Liver (tissue), 9 donors: ENCODE results near the gene IGFALS. TPM values are rescaled to one million over a fixed set of nuclear protein-coding genes. Genes with fewer than 3 reads are reported as not detected.

ENCODE experiments used
- DNase-seq: peaks from one replicate; pipeline ENCODE4 v3.0.0-alpha.2; 2017; ENCODE audit warnings: low spot score
- H3K27ac ChIP-seq, 2 donors: one replicate each; pipeline ENCODE4 v1.7.0; 2013; ENCODE audit warnings: inconsistent platforms in 2 of 2, low read length in 2 of 2, control low read depth in 1 of 2, low read depth in 1 of 2, mild to moderate bottlenecking in 1 of 2
- H3K27me3 ChIP-seq, 4 donors: one replicate each; pipeline versions ENCODE4 v1.6.1 to v1.7.0; 2013; ENCODE audit warnings: low read length in 3 of 4, inconsistent platforms in 1 of 4, mild to moderate bottlenecking in 1 of 4, moderate library complexity in 1 of 4; ENCODE audit not compliant: control insufficient read depth in 4 of 4, insufficient read depth in 4 of 4
- H3K36me3 ChIP-seq, 4 donors: one replicate each; pipeline versions ENCODE4 v1.6.1 to v1.7.0; 2013; ENCODE audit warnings: low read length in 3 of 4, mild to moderate bottlenecking in 3 of 4, low read depth in 1 of 4, moderate library complexity in 1 of 4; ENCODE audit not compliant: control insufficient read depth in 4 of 4, insufficient read depth in 3 of 4
- H3K4me1 ChIP-seq, 4 donors: one replicate each; pipeline versions ENCODE4 v1.6.1 to v1.7.0; 2013; ENCODE audit warnings: low read length in 3 of 4, mild to moderate bottlenecking in 3 of 4, moderate library complexity in 1 of 4; ENCODE audit not compliant: control insufficient read depth in 4 of 4, insufficient read depth in 4 of 4
- H3K4me3 ChIP-seq, 3 donors: one replicate each; pipeline versions ENCODE4 v1.6.1 to v1.7.0; 2013; ENCODE audit warnings: low read length in 3 of 3, control low read depth in 1 of 3, low read depth in 1 of 3, mild to moderate bottlenecking in 1 of 3
- H3K9ac ChIP-seq, 2 donors: one replicate each; pipeline ENCODE4 v1.7.0; 2013; ENCODE audit warnings: low read length in 2 of 2, mild to moderate bottlenecking in 2 of 2, moderate library complexity in 2 of 2, control low read depth in 1 of 2, low read depth in 1 of 2
- H3K9me3 ChIP-seq, 4 donors: one replicate each; pipeline versions ENCODE4 v1.6.1 to v1.7.0; 2013; ENCODE audit warnings: low read length in 3 of 4; ENCODE audit not compliant: control insufficient read depth in 4 of 4
- ATF3 ChIP-seq: IDR thresholded peaks from 2 replicates; pipeline ENCODE4 v1.6.1; 2016; ENCODE audit warnings: antibody characterized with exemption
- CTCF ChIP-seq: fragments of 150-350 bp; IDR thresholded peaks from 2 replicates; pipeline ENCODE4 v1.5.1; 2017; ENCODE audit warnings: improper control_type of control experiment, low read depth, low read length; ENCODE audit not compliant: missing input control
- EGR1 ChIP-seq, 2 donors: IDR thresholded peaks; 2 replicates each; pipeline ENCODE4 v1.6.1; 2016 to 2018; ENCODE audit warnings: antibody characterized with exemption in 2 of 2, low read depth in 2 of 2
- FOXA1 ChIP-seq: IDR thresholded peaks from 2 replicates; pipeline ENCODE4 v1.6.1; 2016; ENCODE audit warnings: antibody characterized with exemption
- FOXA2 ChIP-seq: IDR thresholded peaks from 2 replicates; pipeline ENCODE4 v1.6.1; 2016; ENCODE audit warnings: antibody characterized with exemption
- GABPA ChIP-seq, 2 donors: IDR thresholded peaks in 1 of 2; conservative IDR thresholded peaks in 1 of 2; 2 replicates each; pipeline ENCODE4 v1.6.1; 2016; ENCODE audit warnings: antibody characterized with exemption in 2 of 2, mild to moderate bottlenecking in 1 of 2, moderate library complexity in 1 of 2
- HNF4A ChIP-seq, 2 donors: conservative IDR thresholded peaks; 2 replicates each; pipeline ENCODE4 v1.6.1; 2016; ENCODE audit warnings: antibody characterized with exemption in 2 of 2, mild to moderate bottlenecking in 2 of 2
- HNF4G ChIP-seq: IDR thresholded peaks from 2 replicates; pipeline ENCODE4 v1.6.1; 2016; ENCODE audit warnings: antibody characterized with exemption
- JUND ChIP-seq, 2 donors: IDR thresholded peaks; 2 replicates each; pipeline ENCODE4 v1.6.1; 2016; ENCODE audit warnings: antibody characterized with exemption in 2 of 2
- NR2F2 ChIP-seq: IDR thresholded peaks from 2 replicates; pipeline ENCODE4 v1.6.1; 2016; ENCODE audit warnings: antibody characterized with exemption
- RAD21 ChIP-seq, 2 donors: IDR thresholded peaks; 2 replicates each; pipeline ENCODE4 v1.6.1; 2016; ENCODE audit warnings: antibody characterized with exemption in 2 of 2, mild to moderate bottlenecking in 2 of 2
- RXRA ChIP-seq, 2 donors: IDR thresholded peaks; 2 replicates each; pipeline ENCODE4 v1.6.1; 2017 to 2018; ENCODE audit warnings: antibody characterized with exemption in 2 of 2, mild to moderate bottlenecking in 1 of 2
- SP1 ChIP-seq: IDR thresholded peaks from 2 replicates; pipeline ENCODE4 v1.6.1; 2018; ENCODE audit warnings: antibody characterized with exemption, mild to moderate bottlenecking
- TAF1 ChIP-seq: conservative IDR thresholded peaks from 2 replicates; pipeline ENCODE4 v1.6.1; 2016; ENCODE audit warnings: antibody characterized with exemption, mild to moderate bottlenecking
- YY1 ChIP-seq: IDR thresholded peaks from 2 replicates; pipeline ENCODE4 v1.6.1; 2016; ENCODE audit warnings: antibody characterized with exemption, mild to moderate bottlenecking
- WGBS: extraction: QIAGEN DNeasy Blood & Tissue Kit; methylation state at CpG from one replicate; pipeline ENCODE4 v1.1.7; 2013; 5-methylcytosine and 5-hydroxymethylcytosine counted together
- polyA plus RNA-seq, 2 donors: library from polyadenylated mRNA; stranded (reverse) in 1 of 2; unstranded in 1 of 2; fragments of 200-250 nt in 1 of 2; fragments of >200 nt in 1 of 2; fragmentation: Nextera tagmentation in 1 of 2; extraction: Ambion mirVana in 1 of 2; gene quantifications; one replicate each; pipeline versions ENCODE4 v1.2.1 to v1.2.3, GENCODE V29; 2013 to 2015
- total RNA-seq, 2 donors: library from RNA; depleted of rRNA; stranded (reverse); fragments of >200 nt; gene quantifications; one replicate each; pipeline ENCODE4 v1.2.3, GENCODE V29; 2014
- TF ChIP-seq, protein P1 (sequence below): IDR thresholded peaks from 2 replicates; pipeline ENCODE4 v1.6.1; 2016; ENCODE audit warnings: antibody characterized with exemption, mild to moderate bottlenecking
- TF ChIP-seq, protein P2 (sequence below): IDR thresholded peaks from 2 replicates; pipeline ENCODE4 v1.6.1; 2016; ENCODE audit warnings: antibody characterized with exemption
- TF ChIP-seq, protein P3 (sequence below): IDR thresholded peaks from 2 replicates; pipeline ENCODE4 v1.6.1; 2016; ENCODE audit warnings: antibody characterized with exemption
- donor health status: healthy.
- donor health status: healthy.
- donor health status: healthy.
- donor health status: healthy.
- donor health status: healthy.

The IGFALS gene
- total and polyA plus RNA-seq, 4 donors: 19.8 to 161 (median 68.4) TPM

GRCh38 chr16:1764971-1765370, 28.5 kb downstream of the IGFALS start:
- H3K4me3 ChIP-seq: no peak overlapping the region
- DNase-seq: no peak
- TF ChIP-seq NR2F2: no peak
- TF ChIP-seq, protein P1, sequence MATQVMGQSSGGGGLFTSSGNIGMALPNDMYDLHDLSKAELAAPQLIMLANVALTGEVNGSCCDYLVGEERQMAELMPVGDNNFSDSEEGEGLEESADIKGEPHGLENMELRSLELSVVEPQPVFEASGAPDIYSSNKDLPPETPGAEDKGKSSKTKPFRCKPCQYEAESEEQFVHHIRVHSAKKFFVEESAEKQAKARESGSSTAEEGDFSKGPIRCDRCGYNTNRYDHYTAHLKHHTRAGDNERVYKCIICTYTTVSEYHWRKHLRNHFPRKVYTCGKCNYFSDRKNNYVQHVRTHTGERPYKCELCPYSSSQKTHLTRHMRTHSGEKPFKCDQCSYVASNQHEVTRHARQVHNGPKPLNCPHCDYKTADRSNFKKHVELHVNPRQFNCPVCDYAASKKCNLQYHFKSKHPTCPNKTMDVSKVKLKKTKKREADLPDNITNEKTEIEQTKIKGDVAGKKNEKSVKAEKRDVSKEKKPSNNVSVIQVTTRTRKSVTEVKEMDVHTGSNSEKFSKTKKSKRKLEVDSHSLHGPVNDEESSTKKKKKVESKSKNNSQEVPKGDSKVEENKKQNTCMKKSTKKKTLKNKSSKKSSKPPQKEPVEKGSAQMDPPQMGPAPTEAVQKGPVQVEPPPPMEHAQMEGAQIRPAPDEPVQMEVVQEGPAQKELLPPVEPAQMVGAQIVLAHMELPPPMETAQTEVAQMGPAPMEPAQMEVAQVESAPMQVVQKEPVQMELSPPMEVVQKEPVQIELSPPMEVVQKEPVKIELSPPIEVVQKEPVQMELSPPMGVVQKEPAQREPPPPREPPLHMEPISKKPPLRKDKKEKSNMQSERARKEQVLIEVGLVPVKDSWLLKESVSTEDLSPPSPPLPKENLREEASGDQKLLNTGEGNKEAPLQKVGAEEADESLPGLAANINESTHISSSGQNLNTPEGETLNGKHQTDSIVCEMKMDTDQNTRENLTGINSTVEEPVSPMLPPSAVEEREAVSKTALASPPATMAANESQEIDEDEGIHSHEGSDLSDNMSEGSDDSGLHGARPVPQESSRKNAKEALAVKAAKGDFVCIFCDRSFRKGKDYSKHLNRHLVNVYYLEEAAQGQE: no peak
- no peak for TF ChIP-seq EGR1 (IDR thresholded peaks at IDR 0.05; ENCODE audit: low read depth in 2 of 2)
- no peak for TF ChIP-seq HNF4A (conservative IDR thresholded peaks at IDR 0.05)
- TF ChIP-seq RXRA (IDR thresholded peaks at IDR 0.05): no peak
- no peak for TF ChIP-seq JUND (IDR thresholded peaks at IDR 0.05)
- TF ChIP-seq YY1: no peak
- no peak for TF ChIP-seq FOXA1
- no peak for TF ChIP-seq TAF1
- no peak for TF ChIP-seq SP1
- TF ChIP-seq, protein P2, sequence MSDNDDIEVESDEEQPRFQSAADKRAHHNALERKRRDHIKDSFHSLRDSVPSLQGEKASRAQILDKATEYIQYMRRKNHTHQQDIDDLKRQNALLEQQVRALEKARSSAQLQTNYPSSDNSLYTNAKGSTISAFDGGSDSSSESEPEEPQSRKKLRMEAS: no peak
- no peak for TF ChIP-seq HNF4G
- TF ChIP-seq ATF3: no peak
- no peak for TF ChIP-seq CTCF
- no peak for TF ChIP-seq GABPA (IDR thresholded peaks at IDR 0.05 in 1 of 2, conservative IDR thresholded peaks at IDR 0.05 in 1 of 2)
- no peak for TF ChIP-seq FOXA2
- no peak for TF ChIP-seq RAD21 (IDR thresholded peaks at IDR 0.05)
- TF ChIP-seq, protein P3, sequence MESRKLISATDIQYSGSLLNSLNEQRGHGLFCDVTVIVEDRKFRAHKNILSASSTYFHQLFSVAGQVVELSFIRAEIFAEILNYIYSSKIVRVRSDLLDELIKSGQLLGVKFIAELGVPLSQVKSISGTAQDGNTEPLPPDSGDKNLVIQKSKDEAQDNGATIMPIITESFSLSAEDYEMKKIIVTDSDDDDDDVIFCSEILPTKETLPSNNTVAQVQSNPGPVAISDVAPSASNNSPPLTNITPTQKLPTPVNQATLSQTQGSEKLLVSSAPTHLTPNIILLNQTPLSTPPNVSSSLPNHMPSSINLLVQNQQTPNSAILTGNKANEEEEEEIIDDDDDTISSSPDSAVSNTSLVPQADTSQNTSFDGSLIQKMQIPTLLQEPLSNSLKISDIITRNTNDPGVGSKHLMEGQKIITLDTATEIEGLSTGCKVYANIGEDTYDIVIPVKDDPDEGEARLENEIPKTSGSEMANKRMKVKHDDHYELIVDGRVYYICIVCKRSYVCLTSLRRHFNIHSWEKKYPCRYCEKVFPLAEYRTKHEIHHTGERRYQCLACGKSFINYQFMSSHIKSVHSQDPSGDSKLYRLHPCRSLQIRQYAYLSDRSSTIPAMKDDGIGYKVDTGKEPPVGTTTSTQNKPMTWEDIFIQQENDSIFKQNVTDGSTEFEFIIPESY: no peak
- H3K4me1 ChIP-seq: peaks cover 0 to 6% (median under 1%) of the 10 kb centered on the region in 4 donors
- H3K27ac ChIP-seq: no peak overlapping the region
- 96% methylated on average over 21 of the region's 21 CpGs for WGBS
- H3K36me3 ChIP-seq: peaks cover 7 to 64% (median 18%) of the 10 kb centered on the region in 4 donors
- no peaks in the 10 kb centered on the region for H3K9me3 ChIP-seq
- no peak overlapping the region for H3K9ac ChIP-seq
- H3K27me3 ChIP-seq: no peaks in the 10 kb centered on the region
